Measurements from ENCODE around the gene WDR88. TPM values are rescaled to one million over a fixed set of nuclear protein-coding genes. Genes with fewer than 3 reads are reported as not detected.

Gene WDR88
- total and polyA plus RNA-seq, 2 of the 8 experiments (the other 6 are each of a cell fraction or from before 2014, with no cell fraction given): not detected

- Histone ChIP-seq H3K23ac (ENCODE audit: insufficient read length) (no peak overlapping the region), H4K91ac (replicated peaks; ENCODE audit: insufficient read length, low read length) (no peak overlapping the region), H3K4ac (replicated peaks; ENCODE audit: insufficient read length, low read depth, low read length) (no peak overlapping the region), H3K36me3 (ENCODE audit: control insufficient read depth in 2 of 4, insufficient read depth in 4 of 4, low read length in 3 of 4) (no peaks in the 10 kb centered on the region), H3K23me2 (ENCODE audit: low read depth, low read length) (no peaks in the 10 kb centered on the region), H3K4me2 (ENCODE audit: insufficient read depth in 1 of 2, low read depth in 2 of 2, low read length in 2 of 2) (peak overlapping the region in 1 of 2 experiments; percentile 28; a peak in 2 of 4 replicates), H4K5ac (ENCODE audit: insufficient read length, low read depth, low read length) (no peak overlapping the region), H3K27me3 (replicated peaks in 1 of 4; ENCODE audit: control insufficient read depth in 3 of 4, extremely low read depth in 1 of 4, insufficient read depth in 3 of 4, low read length in 3 of 4) (peaks cover 0 to 4% (median 0%) of the 10 kb centered on the region in 4 experiments; a peak in 2 of 7 replicates), H3K14ac (ENCODE audit: insufficient read length) (no peak overlapping the region), H3K79me1 (ENCODE audit: low read depth, low read length) (no peaks in the 10 kb centered on the region), H4K8ac (ENCODE audit: extremely low read depth, insufficient read depth, low read length) (no peak overlapping the region), H2AFZ (ENCODE audit: low read length) (peak overlapping the region; percentile 84; the same call in 1 of the 2 replicates), H3K56ac (replicated peaks; ENCODE audit: insufficient read length, low read depth, low read length) (no peak overlapping the region), H2BK12ac (ENCODE audit: low read depth, low read length) (no peak overlapping the region), H2BK15ac (ENCODE audit: low read length) (no peak overlapping the region), H3K79me2 (ENCODE audit: control insufficient read depth in 1 of 2, insufficient read depth in 2 of 2, low read length in 2 of 2) (no peaks in the 10 kb centered on the region), H2BK20ac (ENCODE audit: low read length) (no peak overlapping the region), H3K4me3 (ENCODE audit: extremely low read depth in 1 of 4, insufficient read depth in 2 of 4, low read depth in 3 of 4, low read length in 4 of 4) (no peak overlapping the region), H2BK120ac (replicated peaks; ENCODE audit: low read depth, low read length) (no peak overlapping the region), H3K18ac (ENCODE audit: extremely low read depth, low read length) (no peak overlapping the region), H3K9ac (replicated peaks in 1 of 4; ENCODE audit: extremely low read depth in 1 of 4, low read depth in 3 of 4, low read length in 3 of 4) (no peak overlapping the region), H3K27ac (ENCODE audit: low read depth, low read length) (no peak overlapping the region), H2BK5ac (ENCODE audit: low read depth, low read length) (no peak overlapping the region), H3K4me1 (replicated peaks in 1 of 4; ENCODE audit: control insufficient read depth in 3 of 4, insufficient read depth in 4 of 4, low read length in 3 of 4) (peaks cover 0 to 7% (median 1%) of the 10 kb centered on the region in 4 experiments; a peak in 3 of 7 replicates), H4K20me1 (replicated peaks in 1 of 2; ENCODE audit: control insufficient read depth in 1 of 2, insufficient read depth in 2 of 2, low read length in 2 of 2) (no peaks in the 10 kb centered on the region), H2AK5ac (ENCODE audit: low read depth, low read length) (no peak overlapping the region), H3K9me3 (ENCODE audit: insufficient read depth in 2 of 2, low read depth in 1 of 2, low read length in 1 of 2) (no peaks in the 10 kb centered on the region)
- ChIA-PET CTCF (ENCODE audit: partially characterized antibody) (interaction anchor here (0.9 to 5.6 kb wide), 9 partner anchors 9 to 60 kb away, joined by 3 to 58 read pairs (median 4); no protein-coding TSS in a partner anchor), POLR2A (ENCODE audit: partially characterized antibody) (interaction anchor here (0.9 kb wide), 1 partner anchor 10 kb away, joined by 3 read pairs; no protein-coding TSS in a partner anchor)
- 38% methylated on average over 10 of the region's 11 CpGs; no CpG with 5 or more reads in 1 of the 2 experiments for WGBS, 2 experiments (ENCODE audit: extremely low coverage in 1 of 2, insufficient coverage in 1 of 2, insufficient read length in 1 of 2, insufficient replicate concordance in 2 of 2, low coverage in 1 of 2, low lambda C conversion rate in 2 of 2, missing lambda C conversion rate in 1 of 2)
- DNase-seq (ENCODE audit: low read depth in 1 of 2, low spot score in 2 of 2) (no peak), FAIRE-seq (no peak)
- no peak for TF ChIP-seq CREB1 (IDR thresholded peaks at IDR 0.05)
- no peak for TF ChIP-seq SRF (IDR thresholded peaks at IDR 0.05; ENCODE audit: low read depth, low read length)
- no peak for TF ChIP-seq YY1 (IDR thresholded peaks at IDR 0.05; ENCODE audit: low read depth, low read length)
- TF ChIP-seq BRCA1 (IDR thresholded peaks at IDR 0.05; ENCODE audit: low read depth, low read length): no peak
- no peak for TF ChIP-seq SP4 (IDR thresholded peaks at IDR 0.05; ENCODE audit: low read length)
- TF ChIP-seq TEAD4 (IDR thresholded peaks at IDR 0.05; ENCODE audit: low read depth, low read length): no peak
- TF ChIP-seq KDM4A (IDR thresholded peaks at IDR 0.05; ENCODE audit: low read depth, low read length, severe bottlenecking): no peak
- TF ChIP-seq NRF1 (IDR thresholded peaks at IDR 0.05; ENCODE audit: low read depth, low read length): no peak
- no peak for TF ChIP-seq RFX5 (IDR thresholded peaks at IDR 0.05; ENCODE audit: borderline replicate concordance, low read depth, low read length)
- no peak for TF ChIP-seq KDM1A (IDR thresholded peaks at IDR 0.05; ENCODE audit: borderline replicate concordance, low read length)
- TF ChIP-seq SUZ12 (IDR thresholded peaks at IDR 0.05; ENCODE audit: low read length): no peak
- TF ChIP-seq TCF12 (IDR thresholded peaks at IDR 0.05; ENCODE audit: low read depth, low read length): no peak
Observed at GRCh38 chr19:33186431-33187182, 54.7 kb downstream of the WDR88 start.

Data from H1 (cell line).